ENCODE results near the gene CEP164. TPM values are rescaled to one million over a fixed set of nuclear protein-coding genes. Genes with fewer than 3 reads are reported as not detected.

The CEP164 gene
- total and polyA plus RNA-seq, 2 experiments from 2014 or later = 13.9 to 23.8 TPM

- no peaks in the 10 kb centered on the region; the same call in 1 of the 2 replicates for H3K36me3 ChIP-seq (ENCODE audit: insufficient read depth)
- no peak overlapping the region for H2AFZ ChIP-seq
- Mint-ChIP-seq H3K9me3 (no peaks in the 10 kb centered on the region; the same call in 2 of the 3 replicates), H3K36me3 (ENCODE audit: low read depth) (peaks cover 17% of the 10 kb centered on the region; the same call in 2 of the 3 replicates), H3K4me3 (no peak overlapping the region; the same call in 2 of the 3 replicates), H3K27me3 (ENCODE audit: insufficient read depth, low read depth, poor library complexity) (peaks cover 3% of the 10 kb centered on the region), H3K27ac (no peak overlapping the region), H3K4me1 (no peaks in the 10 kb centered on the region)
- no peak overlapping the region for H3K4me2 ChIP-seq
- no peaks in the 10 kb centered on the region; the same call in 1 of the 2 replicates for H4K20me1 ChIP-seq (replicated peaks; ENCODE audit: insufficient read depth)
- no peaks in the 10 kb centered on the region for H3K27me3 ChIP-seq (ENCODE audit: insufficient read depth)
- H3K79me2 ChIP-seq (replicated peaks; ENCODE audit: insufficient read depth) = no peaks in the 10 kb centered on the region
- ATAC-seq = no peak
- TF ChIP-seq JUNB (IDR thresholded peaks at IDR 0.05; ENCODE audit: unreplicated experiment) = no peak
- TF ChIP-seq POLR2AphosphoS5 (IDR thresholded peaks at IDR 0.05; ENCODE audit: low read depth) = no peak
- no peak for TF ChIP-seq ZNF331 (CRISPR knock-in tag; IDR thresholded peaks at IDR 0.05; ENCODE audit: low read depth)
- no peak for TF ChIP-seq CREB1 (CRISPR knock-in tag; IDR thresholded peaks at IDR 0.05; ENCODE audit: low read depth)
- TF ChIP-seq, protein P1, sequence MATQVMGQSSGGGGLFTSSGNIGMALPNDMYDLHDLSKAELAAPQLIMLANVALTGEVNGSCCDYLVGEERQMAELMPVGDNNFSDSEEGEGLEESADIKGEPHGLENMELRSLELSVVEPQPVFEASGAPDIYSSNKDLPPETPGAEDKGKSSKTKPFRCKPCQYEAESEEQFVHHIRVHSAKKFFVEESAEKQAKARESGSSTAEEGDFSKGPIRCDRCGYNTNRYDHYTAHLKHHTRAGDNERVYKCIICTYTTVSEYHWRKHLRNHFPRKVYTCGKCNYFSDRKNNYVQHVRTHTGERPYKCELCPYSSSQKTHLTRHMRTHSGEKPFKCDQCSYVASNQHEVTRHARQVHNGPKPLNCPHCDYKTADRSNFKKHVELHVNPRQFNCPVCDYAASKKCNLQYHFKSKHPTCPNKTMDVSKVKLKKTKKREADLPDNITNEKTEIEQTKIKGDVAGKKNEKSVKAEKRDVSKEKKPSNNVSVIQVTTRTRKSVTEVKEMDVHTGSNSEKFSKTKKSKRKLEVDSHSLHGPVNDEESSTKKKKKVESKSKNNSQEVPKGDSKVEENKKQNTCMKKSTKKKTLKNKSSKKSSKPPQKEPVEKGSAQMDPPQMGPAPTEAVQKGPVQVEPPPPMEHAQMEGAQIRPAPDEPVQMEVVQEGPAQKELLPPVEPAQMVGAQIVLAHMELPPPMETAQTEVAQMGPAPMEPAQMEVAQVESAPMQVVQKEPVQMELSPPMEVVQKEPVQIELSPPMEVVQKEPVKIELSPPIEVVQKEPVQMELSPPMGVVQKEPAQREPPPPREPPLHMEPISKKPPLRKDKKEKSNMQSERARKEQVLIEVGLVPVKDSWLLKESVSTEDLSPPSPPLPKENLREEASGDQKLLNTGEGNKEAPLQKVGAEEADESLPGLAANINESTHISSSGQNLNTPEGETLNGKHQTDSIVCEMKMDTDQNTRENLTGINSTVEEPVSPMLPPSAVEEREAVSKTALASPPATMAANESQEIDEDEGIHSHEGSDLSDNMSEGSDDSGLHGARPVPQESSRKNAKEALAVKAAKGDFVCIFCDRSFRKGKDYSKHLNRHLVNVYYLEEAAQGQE (IDR thresholded peaks at IDR 0.05; ENCODE audit: unreplicated experiment) = no peak
- no peak for TF ChIP-seq EZH2phosphoT487 (IDR thresholded peaks at IDR 0.05; ENCODE audit: unreplicated experiment)
- no peak for TF ChIP-seq EZH2 (IDR thresholded peaks at IDR 0.05; ENCODE audit: low read depth, unreplicated experiment)
- no peaks in the 10 kb centered on the region for H3K4me1 ChIP-seq (ENCODE audit: insufficient read depth)
- H3K27ac ChIP-seq (ENCODE audit: low read depth) = no peak overlapping the region
- H3K4me3 ChIP-seq = no peak overlapping the region
- no peak for DNase-seq (ENCODE audit: low spot score)
- H3K9me2 ChIP-seq (ENCODE audit: insufficient read depth) = no peaks in the 10 kb centered on the region
- H3F3A ChIP-seq (replicated peaks; ENCODE audit: low read depth) = no peaks in the 10 kb centered on the region
Measured at GRCh38 chr11:117374316-117375055, 46.8 kb downstream of the CEP164 start.

DNA sequence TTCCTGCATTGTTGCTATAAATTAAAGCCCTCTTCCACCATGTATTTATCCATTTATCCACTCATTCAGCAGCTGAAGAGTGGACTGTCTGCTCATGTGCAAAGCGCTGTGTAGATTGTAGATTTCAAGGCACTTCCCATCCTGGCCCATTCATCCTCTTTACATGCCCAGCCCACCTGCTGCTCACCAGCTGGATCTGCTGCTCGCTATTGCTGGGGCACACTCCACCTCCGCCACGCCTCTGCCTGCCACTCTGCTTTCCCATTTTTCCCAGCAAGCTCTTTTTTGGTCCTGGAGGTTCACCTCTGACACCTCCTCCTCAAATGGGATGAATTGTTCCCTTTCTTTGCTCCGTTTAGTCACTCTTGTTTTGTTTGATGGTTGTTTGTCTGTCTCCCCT is 48.3 kb downstream of the CEP164 start:
- Histone ChIP-seq H4K20me1 (replicated peaks; ENCODE audit: insufficient read depth) (no peaks in the 10 kb centered on the region; the same call in 1 of the 2 replicates), H3K4me1 (ENCODE audit: insufficient read depth) (no peaks in the 10 kb centered on the region), H3K27ac (ENCODE audit: low read depth) (no peak overlapping the region), H3K36me3 (ENCODE audit: insufficient read depth) (no peaks in the 10 kb centered on the region; the same call in 1 of the 2 replicates), H3K4me2 (no peak overlapping the region), H3F3A (replicated peaks; ENCODE audit: low read depth) (no peaks in the 10 kb centered on the region), H3K9me2 (ENCODE audit: insufficient read depth) (no peaks in the 10 kb centered on the region), H2AFZ (no peak overlapping the region), H3K79me2 (replicated peaks; ENCODE audit: insufficient read depth) (no peaks in the 10 kb centered on the region), H3K27me3 (ENCODE audit: insufficient read depth) (no peaks in the 10 kb centered on the region), H3K4me3 (no peak overlapping the region)
- no peak for DNase-seq (ENCODE audit: low spot score)
- ATAC-seq = no peak
- peaks cover 2% of the 10 kb centered on the region for H3K27me3 Mint-ChIP-seq (ENCODE audit: insufficient read depth, low read depth, poor library complexity)
- H3K27ac Mint-ChIP-seq = no peak overlapping the region
- H3K4me1 Mint-ChIP-seq = no peaks in the 10 kb centered on the region
- H3K9me3 Mint-ChIP-seq = no peaks in the 10 kb centered on the region; the same call in 2 of the 3 replicates
- no peak overlapping the region for H3K4me3 Mint-ChIP-seq
- H3K36me3 Mint-ChIP-seq (ENCODE audit: low read depth) = peaks cover 16% of the 10 kb centered on the region; the same call in 2 of the 3 replicates
- TF ChIP-seq, protein P1 (IDR thresholded peaks at IDR 0.05; ENCODE audit: unreplicated experiment) = no peak
- no peak for TF ChIP-seq EZH2phosphoT487 (IDR thresholded peaks at IDR 0.05; ENCODE audit: unreplicated experiment)
- no peak for TF ChIP-seq ZNF331 (CRISPR knock-in tag; IDR thresholded peaks at IDR 0.05; ENCODE audit: low read depth)
- TF ChIP-seq JUNB (IDR thresholded peaks at IDR 0.05; ENCODE audit: unreplicated experiment) = no peak
- no peak for TF ChIP-seq NANOG (IDR thresholded peaks at IDR 0.05; ENCODE audit: borderline replicate concordance)
- TF ChIP-seq EZH2 (IDR thresholded peaks at IDR 0.05; ENCODE audit: low read depth, unreplicated experiment) = no peak
- TF ChIP-seq, protein P2, sequence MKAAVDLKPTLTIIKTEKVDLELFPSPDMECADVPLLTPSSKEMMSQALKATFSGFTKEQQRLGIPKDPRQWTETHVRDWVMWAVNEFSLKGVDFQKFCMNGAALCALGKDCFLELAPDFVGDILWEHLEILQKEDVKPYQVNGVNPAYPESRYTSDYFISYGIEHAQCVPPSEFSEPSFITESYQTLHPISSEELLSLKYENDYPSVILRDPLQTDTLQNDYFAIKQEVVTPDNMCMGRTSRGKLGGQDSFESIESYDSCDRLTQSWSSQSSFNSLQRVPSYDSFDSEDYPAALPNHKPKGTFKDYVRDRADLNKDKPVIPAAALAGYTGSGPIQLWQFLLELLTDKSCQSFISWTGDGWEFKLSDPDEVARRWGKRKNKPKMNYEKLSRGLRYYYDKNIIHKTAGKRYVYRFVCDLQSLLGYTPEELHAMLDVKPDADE (IDR thresholded peaks at IDR 0.05) = no peak
- no peak for TF ChIP-seq STAT1 (IDR thresholded peaks at IDR 0.05; ENCODE audit: unreplicated experiment)
- TF ChIP-seq, protein P3, sequence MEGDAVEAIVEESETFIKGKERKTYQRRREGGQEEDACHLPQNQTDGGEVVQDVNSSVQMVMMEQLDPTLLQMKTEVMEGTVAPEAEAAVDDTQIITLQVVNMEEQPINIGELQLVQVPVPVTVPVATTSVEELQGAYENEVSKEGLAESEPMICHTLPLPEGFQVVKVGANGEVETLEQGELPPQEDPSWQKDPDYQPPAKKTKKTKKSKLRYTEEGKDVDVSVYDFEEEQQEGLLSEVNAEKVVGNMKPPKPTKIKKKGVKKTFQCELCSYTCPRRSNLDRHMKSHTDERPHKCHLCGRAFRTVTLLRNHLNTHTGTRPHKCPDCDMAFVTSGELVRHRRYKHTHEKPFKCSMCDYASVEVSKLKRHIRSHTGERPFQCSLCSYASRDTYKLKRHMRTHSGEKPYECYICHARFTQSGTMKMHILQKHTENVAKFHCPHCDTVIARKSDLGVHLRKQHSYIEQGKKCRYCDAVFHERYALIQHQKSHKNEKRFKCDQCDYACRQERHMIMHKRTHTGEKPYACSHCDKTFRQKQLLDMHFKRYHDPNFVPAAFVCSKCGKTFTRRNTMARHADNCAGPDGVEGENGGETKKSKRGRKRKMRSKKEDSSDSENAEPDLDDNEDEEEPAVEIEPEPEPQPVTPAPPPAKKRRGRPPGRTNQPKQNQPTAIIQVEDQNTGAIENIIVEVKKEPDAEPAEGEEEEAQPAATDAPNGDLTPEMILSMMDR (conservative IDR thresholded peaks at IDR 0.05; ENCODE audit: low read depth in 2 of 2) = no peak
- TF ChIP-seq ZNF114 (CRISPR knock-in tag; IDR thresholded peaks at IDR 0.05) = no peak
